ENCODE measurements around the gene CHIT1.

CHIT1 gene

GRCh38 chr1:203189951-203190352, 39.5 kb downstream of the CHIT1 start:
- no peaks in the 10 kb centered on the region for H3K36me3 Mint-ChIP-seq (ENCODE audit: insufficient read depth)
- peaks cover 29% of the 10 kb centered on the region for H3K27me3 Mint-ChIP-seq
- no peaks in the 10 kb centered on the region for H3K4me1 Mint-ChIP-seq
- H3K27ac Mint-ChIP-seq (ENCODE audit: low read depth), result no peak overlapping the region
- H3K9me3 Mint-ChIP-seq, result no peaks in the 10 kb centered on the region
- ATAC-seq (replicated peaks; ENCODE audit: extremely low read depth, poor library complexity, severe bottlenecking) (no peak), DNase-seq (ENCODE audit: low spot score in 2 of 2) (no peak)
- no peak overlapping the region for H3K4me3 Mint-ChIP-seq

GRCh38 chr1:203188686-203189232, 40.7 kb downstream of the CHIT1 start:
- ATAC-seq (replicated peaks; ENCODE audit: extremely low read depth, poor library complexity, severe bottlenecking) (no peak), DNase-seq (ENCODE audit: low spot score in 2 of 2) (no peak)
- Mint-ChIP-seq H3K36me3 (ENCODE audit: insufficient read depth) (no peaks in the 10 kb centered on the region), H3K27me3 (peaks cover 29% of the 10 kb centered on the region), H3K9me3 (no peaks in the 10 kb centered on the region), H3K4me1 (no peaks in the 10 kb centered on the region), H3K27ac (ENCODE audit: low read depth) (no peak overlapping the region), H3K4me3 (no peak overlapping the region)

GRCh38 chr1:203187689-203188264, 41.7 kb downstream of the CHIT1 start:
- Mint-ChIP-seq H3K36me3 (ENCODE audit: insufficient read depth) (no peaks in the 10 kb centered on the region), H3K4me1 (no peaks in the 10 kb centered on the region), H3K9me3 (no peaks in the 10 kb centered on the region), H3K4me3 (no peak overlapping the region), H3K27ac (ENCODE audit: low read depth) (no peak overlapping the region), H3K27me3 (peaks cover 29% of the 10 kb centered on the region)
- DNase-seq (ENCODE audit: low spot score in 2 of 2) (no peak), ATAC-seq (replicated peaks; ENCODE audit: extremely low read depth, poor library complexity, severe bottlenecking) (no peak)

- Mint-ChIP-seq H3K27me3 (peaks cover 29% of the 10 kb centered on the region), H3K27ac (ENCODE audit: low read depth) (no peak overlapping the region), H3K4me3 (no peak overlapping the region), H3K9me3 (no peaks in the 10 kb centered on the region), H3K36me3 (ENCODE audit: insufficient read depth) (no peaks in the 10 kb centered on the region), H3K4me1 (no peaks in the 10 kb centered on the region)
- DNase-seq (ENCODE audit: low spot score in 2 of 2) (no peak), ATAC-seq (replicated peaks; ENCODE audit: extremely low read depth, poor library complexity, severe bottlenecking) (no peak)
Measured at GRCh38 chr1:203187304-203187685, 42.2 kb downstream of the CHIT1 start.

GRCh38 chr1:203186446-203187303, 42.8 kb downstream of the CHIT1 start, which contains the start of gene CHI3L1:
CHI3L1 (minus strand) TSS chr1:203186704; CDS start chr1:203186623, 81 bp downstream.
- Mint-ChIP-seq H3K9me3 (no peaks in the 10 kb centered on the region), H3K4me3 (no peak within 1 kb of the TSS), H3K4me1 (no peaks in the 10 kb centered on the region), H3K27ac (ENCODE audit: low read depth) (no peak within 1 kb of the TSS), H3K27me3 (peaks cover 29% of the 10 kb centered on the region), H3K36me3 (ENCODE audit: insufficient read depth) (no peaks in the 10 kb centered on the region)
- ATAC-seq (replicated peaks; ENCODE audit: extremely low read depth, poor library complexity, severe bottlenecking) (no peak), DNase-seq (ENCODE audit: low spot score in 2 of 2) (no peak)

GRCh38 chr1:203186091-203186445, 43.4 kb downstream of the CHIT1 start:
- DNase-seq (ENCODE audit: low spot score in 2 of 2) (no peak), ATAC-seq (replicated peaks; ENCODE audit: extremely low read depth, poor library complexity, severe bottlenecking) (no peak)
- H3K27me3 Mint-ChIP-seq, result peaks cover 29% of the 10 kb centered on the region
- no peak overlapping the region for H3K4me3 Mint-ChIP-seq
- H3K4me1 Mint-ChIP-seq, result no peaks in the 10 kb centered on the region
- H3K9me3 Mint-ChIP-seq, result no peaks in the 10 kb centered on the region
- no peak overlapping the region for H3K27ac Mint-ChIP-seq (ENCODE audit: low read depth)
- H3K36me3 Mint-ChIP-seq (ENCODE audit: insufficient read depth), result no peaks in the 10 kb centered on the region

- Mint-ChIP-seq H3K27me3 (peaks cover 29% of the 10 kb centered on the region), H3K27ac (ENCODE audit: low read depth) (no peak overlapping the region), H3K9me3 (no peaks in the 10 kb centered on the region), H3K4me3 (no peak overlapping the region), H3K36me3 (ENCODE audit: insufficient read depth) (no peaks in the 10 kb centered on the region), H3K4me1 (no peaks in the 10 kb centered on the region)
- DNase-seq (ENCODE audit: low spot score in 2 of 2) (no peak), ATAC-seq (replicated peaks; ENCODE audit: extremely low read depth, poor library complexity, severe bottlenecking) (no peak)
Measured at GRCh38 chr1:203185585-203185984, 43.9 kb downstream of the CHIT1 start.

GRCh38 chr1:203185061-203185461, 44.4 kb downstream of the CHIT1 start:
- ATAC-seq (replicated peaks; ENCODE audit: extremely low read depth, poor library complexity, severe bottlenecking) (no peak), DNase-seq (ENCODE audit: low spot score in 2 of 2) (no peak)
- peaks cover 29% of the 10 kb centered on the region for H3K27me3 Mint-ChIP-seq
- H3K4me3 Mint-ChIP-seq, result no peak overlapping the region
- H3K27ac Mint-ChIP-seq (ENCODE audit: low read depth), result no peak overlapping the region
- no peaks in the 10 kb centered on the region for H3K4me1 Mint-ChIP-seq
- H3K9me3 Mint-ChIP-seq, result no peaks in the 10 kb centered on the region
- H3K36me3 Mint-ChIP-seq (ENCODE audit: insufficient read depth), result no peaks in the 10 kb centered on the region

- Mint-ChIP-seq H3K36me3 (ENCODE audit: insufficient read depth) (no peaks in the 10 kb centered on the region), H3K4me1 (no peaks in the 10 kb centered on the region), H3K27ac (ENCODE audit: low read depth) (no peak overlapping the region), H3K9me3 (no peaks in the 10 kb centered on the region), H3K4me3 (no peak overlapping the region), H3K27me3 (peaks cover 23% of the 10 kb centered on the region)
- no peak for DNase-seq (ENCODE audit: low spot score in 2 of 2)
- ATAC-seq (replicated peaks; ENCODE audit: extremely low read depth, poor library complexity, severe bottlenecking), result no peak
Measured at GRCh38 chr1:203184467-203184866, 45.0 kb downstream of the CHIT1 start.

GRCh38 chr1:203183828-203184227, 45.6 kb downstream of the CHIT1 start:
- Mint-ChIP-seq H3K9me3 (no peaks in the 10 kb centered on the region), H3K27me3 (peaks cover 17% of the 10 kb centered on the region), H3K27ac (ENCODE audit: low read depth) (no peak overlapping the region), H3K4me3 (no peak overlapping the region), H3K4me1 (no peaks in the 10 kb centered on the region), H3K36me3 (ENCODE audit: insufficient read depth) (no peaks in the 10 kb centered on the region)
- no peak for ATAC-seq (replicated peaks; ENCODE audit: extremely low read depth, poor library complexity, severe bottlenecking)
- DNase-seq (ENCODE audit: low spot score in 2 of 2), result no peak

GRCh38 chr1:203182387-203182953, 47.0 kb downstream of the CHIT1 start:
- no peaks in the 10 kb centered on the region for H3K36me3 Mint-ChIP-seq (ENCODE audit: insufficient read depth)
- H3K4me1 Mint-ChIP-seq, result no peaks in the 10 kb centered on the region
- DNase-seq (ENCODE audit: low spot score in 2 of 2) (no peak), ATAC-seq (replicated peaks; ENCODE audit: extremely low read depth, poor library complexity, severe bottlenecking) (no peak)
- no peak overlapping the region for H3K4me3 Mint-ChIP-seq
- H3K9me3 Mint-ChIP-seq, result no peaks in the 10 kb centered on the region
- no peak overlapping the region for H3K27ac Mint-ChIP-seq (ENCODE audit: low read depth)
- peaks cover 27% of the 10 kb centered on the region for H3K27me3 Mint-ChIP-seq

GRCh38 chr1:203181586-203182386, 47.7 kb downstream of the CHIT1 start:
- no peak for ATAC-seq (replicated peaks; ENCODE audit: extremely low read depth, poor library complexity, severe bottlenecking)
- Mint-ChIP-seq H3K27ac (ENCODE audit: low read depth) (no peak overlapping the region), H3K36me3 (ENCODE audit: insufficient read depth) (no peaks in the 10 kb centered on the region), H3K4me1 (no peaks in the 10 kb centered on the region), H3K4me3 (no peak overlapping the region), H3K9me3 (no peaks in the 10 kb centered on the region), H3K27me3 (peaks cover 32% of the 10 kb centered on the region)
- DNase-seq (ENCODE audit: low spot score in 2 of 2), result no peak

Data from central memory CD8-positive, alpha-beta T cell (primary cell).